AG04449 (cell line): Measurements from ENCODE around the gene CPT1C.

ENCODE experiments used
- CTCF ChIA-PET: fragments of 350-600 bp; formaldehyde crosslinking; extraction: SDS; loops from one replicate; lab custom pipeline; 2021; ENCODE audit warnings: antibody characterized with exemption; lab: Yijun Ruan, JAX
- POLR2A ChIA-PET: fragments of 400-600, 350-600 bp; formaldehyde crosslinking; extraction: SDS; loops from one replicate; lab custom pipeline; 2020; ENCODE audit warnings: antibody characterized with exemption, inconsistent platforms; lab: Yijun Ruan, JAX
- DNase-seq: peaks from one replicate; pipeline ENCODE4 v3.0.0-alpha.2; 2010; ENCODE audit warnings: low read depth, low spot score
- H3K4me3 ChIP-seq: 2 replicates; pipeline ENCODE4 v1.5.1; 2011; ENCODE audit warnings: low read depth, mild to moderate bottlenecking, control low read depth, low read length
- CTCF ChIP-seq: IDR thresholded peaks from one replicate; pipeline ENCODE4 v1.5.1; 2011; ENCODE audit warnings: mild to moderate bottlenecking, moderate library complexity, low read length, control low read depth, inconsistent platforms; ENCODE audit not compliant: insufficient read depth; ENCODE audit errors: missing control alignments

Gene CPT1C

GRCh38 chr19:49690656-49691242, at the start of gene CPT1C:
CPT1C (plus strand) TSS chr19:49691116; CDS start chr19:49692253, 1,137 bp downstream.
- H3K4me3 ChIP-seq: peak within 1 kb of the TSS; percentile 64
- ChIA-PET POLR2A (no interaction called here), CTCF (interaction anchor here (1.1 to 5.5 kb wide), 4 partner anchors 10 to 19 kb away, joined by 3 to 39 read pairs (median 15); partner anchors contain the start of gene PRMT1)
- no peak for DNase-seq
- no peak for TF ChIP-seq CTCF

DNA sequence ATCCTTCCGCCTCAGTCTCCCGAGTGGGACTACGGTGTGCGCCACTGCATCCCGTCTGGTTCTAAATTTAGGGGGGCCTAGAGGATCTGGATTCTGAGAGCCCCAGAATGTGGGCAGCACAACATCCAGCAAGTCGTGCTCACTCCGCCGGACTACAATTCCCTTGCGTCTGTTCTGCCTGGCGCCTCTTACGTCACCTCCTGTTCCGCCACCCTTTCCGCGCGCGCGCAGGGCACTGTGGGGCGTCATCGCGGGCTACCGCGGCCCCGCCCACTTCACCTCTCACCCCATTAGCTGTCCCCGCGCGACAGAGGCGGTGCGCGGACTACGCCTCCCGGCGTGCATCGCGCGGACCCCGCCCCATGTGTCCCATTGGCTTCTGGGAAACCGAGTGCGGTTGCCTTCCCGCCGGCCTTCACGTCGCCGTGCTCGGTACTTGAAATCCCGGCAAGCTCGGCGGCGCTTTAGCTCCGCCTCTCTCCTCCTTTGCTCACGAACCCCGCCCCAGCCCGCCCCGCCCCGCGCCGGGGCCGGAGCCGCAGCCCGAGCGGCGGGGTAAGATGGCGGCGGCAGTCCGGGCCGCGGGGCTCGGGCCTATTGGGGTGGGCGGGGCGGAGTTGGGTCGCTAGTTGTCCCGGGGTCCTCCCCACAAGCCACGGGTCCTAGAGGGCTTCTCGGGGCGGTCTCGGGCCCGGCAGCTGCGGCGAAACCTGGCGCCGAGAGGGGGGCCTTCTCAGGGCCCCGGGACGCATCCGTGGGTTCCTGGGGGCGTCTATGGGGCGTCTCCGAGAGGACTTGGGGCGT, 49.0 kb upstream of the CPT1C start, which contains the start of gene SCAF1:
SCAF1 (plus strand) TSS at position 522 of the 804 bp plus-strand sequence. CDS start 2,818 bp downstream, outside the sequence.
- POLR2A ChIA-PET: interaction anchor here (0.6 to 2.9 kb wide), 11 partner anchors 14 to 340 kb away, joined by 3 to 23 read pairs (median 5); partner anchors contain the start of genes BCL2L12, IRF3, PRMT1 and PRR12
- CTCF ChIA-PET: interaction anchor here (1.2 to 5.1 kb wide), 2 partner anchors 32 to 51 kb away, joined by 3 to 53 read pairs; partner anchors contain the start of gene PRR12
- peak within 1 kb of the TSS; percentile 99 for H3K4me3 ChIP-seq
- no peak for TF ChIP-seq CTCF
- peak; percentile 96 for DNase-seq

- ChIA-PET POLR2A (interaction anchor here (0.6 to 2.9 kb wide), 12 partner anchors 13 to 341 kb away, joined by 3 to 23 read pairs (median 4); partner anchors contain the start of genes BCL2L12, IRF3, NOSIP and PRMT1), CTCF (interaction anchor here (1.2 to 5.1 kb wide), 4 partner anchors 31 to 72 kb away, joined by 3 to 53 read pairs (median 4); partner anchors contain the start of gene PRR12)
- peak overlapping the region; percentile 99 for H3K4me3 ChIP-seq
- DNase-seq: no peak
- no peak for TF ChIP-seq CTCF
These were observed 48.4 kb upstream of the CPT1C start for GRCh38 chr19:49642492-49643035.

DNA sequence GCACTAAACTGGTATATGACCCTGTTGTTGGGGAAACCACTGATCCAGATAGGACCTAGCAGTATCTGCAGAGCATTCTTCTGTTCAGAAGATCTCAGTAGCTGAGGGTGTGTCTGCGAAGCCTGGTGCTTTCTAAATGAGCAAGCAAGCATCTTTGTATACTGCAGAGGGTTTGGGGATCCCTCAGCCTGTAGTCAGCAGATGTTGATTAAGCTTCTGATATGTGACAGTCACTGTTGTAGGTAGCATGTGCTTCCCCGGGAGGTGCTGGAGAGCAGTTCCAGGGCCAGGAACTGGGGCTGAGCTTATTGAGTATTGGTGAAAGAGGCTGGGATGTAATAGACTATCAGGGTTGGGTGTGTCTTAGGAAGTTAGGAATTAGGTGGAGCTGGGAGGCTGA, 47.5 kb upstream of the CPT1C start:
- POLR2A ChIA-PET: interaction anchor here (0.7 to 2.0 kb wide), 3 partner anchors 12 to 63 kb away, joined by 3 to 6 read pairs (median 4); partner anchors contain the start of gene NOSIP
- no peak for DNase-seq
- CTCF ChIA-PET: interaction anchor here (1.3 to 5.1 kb wide), 4 partner anchors 30 to 74 kb away, joined by 3 to 53 read pairs (median 4); no protein-coding TSS in a partner anchor
- TF ChIP-seq CTCF: no peak
- H3K4me3 ChIP-seq: peak overlapping the region; percentile 99

GRCh38 chr19:49645592-49645991, 45.3 kb upstream of the CPT1C start:
- POLR2A ChIA-PET: interaction anchor here (0.9 to 1.0 kb wide), 2 partner anchors 10 to 19 kb away, joined by 3 to 6 read pairs; no protein-coding TSS in a partner anchor
- TF ChIP-seq CTCF: no peak
- CTCF ChIA-PET: interaction anchor here (1.1 to 5.1 kb wide), 4 partner anchors 17 to 76 kb away, joined by 4 to 53 read pairs (median 4); no protein-coding TSS in a partner anchor
- no peak for DNase-seq
- no peak overlapping the region for H3K4me3 ChIP-seq
